AG09319 (cell line): ENCODE results near the gene ZNF841.

Experiments
- DNase-seq: peaks from one replicate; pipeline ENCODE4 v3.0.0-alpha.2; 2010; ENCODE audit warnings: low read depth; ENCODE audit errors: extremely low read depth
- CTCF ChIP-seq: IDR thresholded peaks from 2 replicates; pipeline ENCODE4 v1.5.1; 2011; ENCODE audit warnings: low read depth, mild to moderate bottlenecking, inconsistent platforms, low read length, moderate library complexity

ZNF841 gene

GRCh38 chr19:52138278-52138982 lies 42.9 kb upstream of the ZNF841 start:
- DNase-seq = no peak

GRCh38 chr19:52120286-52120685 lies 24.7 kb upstream of the ZNF841 start:
- DNase-seq = no peak
- no peak for TF ChIP-seq CTCF

More at GRCh38 chr19:52138278-52138982, 42.9 kb upstream of the ZNF841 start:
- no peak for TF ChIP-seq CTCF

GRCh38 chr19:52115526-52116053 lies 20.0 kb upstream of the ZNF841 start:
- no peak for DNase-seq
- TF ChIP-seq CTCF = no peak

- no peak for DNase-seq
- TF ChIP-seq CTCF = no peak
These were observed 19.1 kb upstream of the ZNF841 start for GRCh38 chr19:52114691-52115090.

GRCh38 chr19:52112624-52113023 lies 17.1 kb upstream of the ZNF841 start:
- no peak for TF ChIP-seq CTCF
- no peak for DNase-seq

GRCh38 chr19:52110780-52111179 lies 15.2 kb upstream of the ZNF841 start:
- DNase-seq = no peak
- no peak for TF ChIP-seq CTCF

- TF ChIP-seq CTCF = no peak
These were observed 7.2 kb upstream of the ZNF841 start for GRCh38 chr19:52102782-52103181.

More at GRCh38 chr19:52102782-52103181, 7.2 kb upstream of the ZNF841 start:
- no peak for DNase-seq
